HEK293T (cell line): Measurements from ENCODE around the gene DLG2.

Source experiments
- BHLHE40 ChIP-seq: fragments of 450-650 bp; IDR thresholded peaks from 2 replicates; pipeline ENCODE4 v1.6.1; 2016; ENCODE audit warnings: mild to moderate bottlenecking, moderate library complexity, borderline replicate concordance
- ELF4 ChIP-seq: fragments of 450-650 bp; IDR thresholded peaks from 2 replicates; pipeline ENCODE4 v1.6.1; 2017; ENCODE audit warnings: antibody characterized with exemption
- FOXK2 ChIP-seq: fragments of 450-650 bp; IDR thresholded peaks from 2 replicates; pipeline ENCODE4 v1.6.1; 2016; ENCODE audit warnings: mild to moderate bottlenecking
- FOXM1 ChIP-seq: fragments of 450-650 bp; IDR thresholded peaks from 2 replicates; pipeline ENCODE4 v1.6.1; 2017; ENCODE audit warnings: mild to moderate bottlenecking, borderline replicate concordance
- HDGF ChIP-seq: fragments of 450-650 bp; IDR thresholded peaks from 2 replicates; pipeline ENCODE4 v1.6.1; 2017; ENCODE audit warnings: antibody characterized with exemption, borderline replicate concordance
- NFRKB ChIP-seq: fragments of 450-650 bp; IDR thresholded peaks from 2 replicates; pipeline ENCODE4 v1.6.1; 2016; ENCODE audit warnings: mild to moderate bottlenecking, moderate library complexity
- SP1 ChIP-seq: fragments of 450-650 bp; IDR thresholded peaks from 2 replicates; pipeline ENCODE4 v1.6.1; 2017
- TARDBP ChIP-seq: fragments of 450-650 bp; IDR thresholded peaks from 2 replicates; pipeline ENCODE4 v1.6.1; 2016

- no peak for TF ChIP-seq SP1
- no peak for TF ChIP-seq HDGF
- no peak for TF ChIP-seq BHLHE40
- no peak for TF ChIP-seq FOXK2
- no peak for TF ChIP-seq NFRKB
- TF ChIP-seq ELF4: no peak
- no peak for TF ChIP-seq TARDBP
- TF ChIP-seq FOXM1: no peak
Measured at GRCh38 chr11:84227970-84228665, 1399.0 kb downstream of the DLG2 start.
